Activated CD8-positive, alpha-beta memory T cell treated with anti-CD3 and anti-CD28 coated beads, Interleukin-2, amount 50 U/mL, for 1 hour (primary cell): ENCODE data around the gene ZFYVE28.

Experiments used
- DNase-seq: peaks from one replicate; pipeline ENCODE4 v3.0.0-alpha.2; 2020; ENCODE audit errors: extremely low read depth

Gene ZFYVE28

GRCh38 chr4:2260344-2261109, 157.9 kb downstream of the ZFYVE28 start:
- DNase-seq: no peak

- no peak for DNase-seq
Observed at GRCh38 chr4:2259541-2260343, 158.7 kb downstream of the ZFYVE28 start.

GRCh38 chr4:2259036-2259540, 159.4 kb downstream of the ZFYVE28 start:
- no peak for DNase-seq

- DNase-seq: no peak
Observed at GRCh38 chr4:2258091-2259035, 160.1 kb downstream of the ZFYVE28 start.

- no peak for DNase-seq
Observed at GRCh38 chr4:2257361-2258081, 160.9 kb downstream of the ZFYVE28 start.

- DNase-seq: no peak
Observed at GRCh38 chr4:2256781-2257191, 161.7 kb downstream of the ZFYVE28 start.

GRCh38 chr4:2256156-2256731, 162.2 kb downstream of the ZFYVE28 start:
- DNase-seq: no peak

- DNase-seq: no peak
Observed at GRCh38 chr4:2255501-2256155, 162.8 kb downstream of the ZFYVE28 start.

GRCh38 chr4:2254665-2255500, 163.6 kb downstream of the ZFYVE28 start:
- no peak for DNase-seq

- DNase-seq: no peak
Observed at GRCh38 chr4:2253160-2254084, 165.0 kb downstream of the ZFYVE28 start.

GRCh38 chr4:2252530-2253091, 165.8 kb downstream of the ZFYVE28 start:
- no peak for DNase-seq

GRCh38 chr4:2251795-2252529, 166.5 kb downstream of the ZFYVE28 start:
- no peak for DNase-seq

- DNase-seq: no peak
Observed at GRCh38 chr4:2251073-2251794, 167.2 kb downstream of the ZFYVE28 start.

- no peak for DNase-seq
Observed at GRCh38 chr4:2250357-2251072, 167.9 kb downstream of the ZFYVE28 start.

GRCh38 chr4:2249526-2250356, 168.7 kb downstream of the ZFYVE28 start:
- DNase-seq: no peak
